ENCODE measurements around the gene MFAP5.

DNA sequence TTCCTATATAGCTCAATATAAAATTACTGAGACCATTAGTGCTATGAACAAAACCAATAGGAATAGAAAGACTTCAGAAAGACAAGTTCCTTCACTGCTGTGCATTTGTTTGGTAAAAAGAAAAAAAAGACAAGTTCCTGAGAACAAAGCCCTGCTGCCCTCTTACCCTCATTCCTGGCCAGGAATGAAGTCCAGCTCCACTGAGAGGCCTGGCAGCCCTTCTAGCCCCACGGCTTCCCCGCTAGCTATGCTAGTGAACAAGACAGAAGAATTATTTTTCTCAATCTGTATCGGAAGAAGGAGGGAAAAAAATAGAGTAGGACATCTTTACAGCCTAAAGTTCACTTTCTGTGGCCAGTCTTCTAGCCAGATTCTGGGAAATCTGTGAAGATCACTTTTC, 1.6 kb downstream of the MFAP5 start:
- TF ChIP-seq EZH2 (IDR thresholded peaks at IDR 0.05; ENCODE audit: insufficient read depth, low read length) = no peak
- TF ChIP-seq, protein P1, sequence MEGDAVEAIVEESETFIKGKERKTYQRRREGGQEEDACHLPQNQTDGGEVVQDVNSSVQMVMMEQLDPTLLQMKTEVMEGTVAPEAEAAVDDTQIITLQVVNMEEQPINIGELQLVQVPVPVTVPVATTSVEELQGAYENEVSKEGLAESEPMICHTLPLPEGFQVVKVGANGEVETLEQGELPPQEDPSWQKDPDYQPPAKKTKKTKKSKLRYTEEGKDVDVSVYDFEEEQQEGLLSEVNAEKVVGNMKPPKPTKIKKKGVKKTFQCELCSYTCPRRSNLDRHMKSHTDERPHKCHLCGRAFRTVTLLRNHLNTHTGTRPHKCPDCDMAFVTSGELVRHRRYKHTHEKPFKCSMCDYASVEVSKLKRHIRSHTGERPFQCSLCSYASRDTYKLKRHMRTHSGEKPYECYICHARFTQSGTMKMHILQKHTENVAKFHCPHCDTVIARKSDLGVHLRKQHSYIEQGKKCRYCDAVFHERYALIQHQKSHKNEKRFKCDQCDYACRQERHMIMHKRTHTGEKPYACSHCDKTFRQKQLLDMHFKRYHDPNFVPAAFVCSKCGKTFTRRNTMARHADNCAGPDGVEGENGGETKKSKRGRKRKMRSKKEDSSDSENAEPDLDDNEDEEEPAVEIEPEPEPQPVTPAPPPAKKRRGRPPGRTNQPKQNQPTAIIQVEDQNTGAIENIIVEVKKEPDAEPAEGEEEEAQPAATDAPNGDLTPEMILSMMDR (IDR thresholded peaks at IDR 0.05; ENCODE audit: insufficient read depth, low read depth, low read length) = no peak
